ENCODE results near the gene COX7C. TPM values are rescaled to one million over a fixed set of nuclear protein-coding genes. Genes with fewer than 3 reads are reported as not detected.

COX7C gene
- total and polyA plus RNA-seq, 2 experiments from 2014 or later = 842 to 4,717 TPM

- no peaks in the 10 kb centered on the region for H3K27me3 ChIP-seq (ENCODE audit: insufficient read depth)
- H3K4me3 Mint-ChIP-seq = no peak overlapping the region
- H3K79me2 ChIP-seq (replicated peaks; ENCODE audit: insufficient read depth) = peaks cover under 1% of the 10 kb centered on the region; the same call in 1 of the 2 replicates
- no peaks in the 10 kb centered on the region for H4K20me1 ChIP-seq (replicated peaks; ENCODE audit: insufficient read depth)
- H3K27ac Mint-ChIP-seq = no peak overlapping the region
- H3K27me3 Mint-ChIP-seq (ENCODE audit: insufficient read depth, low read depth, poor library complexity) = peaks cover 3% of the 10 kb centered on the region
- peaks cover 30% of the 10 kb centered on the region for H3K36me3 Mint-ChIP-seq (ENCODE audit: low read depth)
- H3K4me3 ChIP-seq = no peak overlapping the region
- ATAC-seq = no peak
- no peak for DNase-seq (ENCODE audit: low spot score)
- H3K4me2 ChIP-seq = no peak overlapping the region
- no peaks in the 10 kb centered on the region for H3K9me2 ChIP-seq (ENCODE audit: insufficient read depth)
- no peaks in the 10 kb centered on the region for H3K9me3 Mint-ChIP-seq
- H3K27ac ChIP-seq (ENCODE audit: low read depth) = no peak overlapping the region
- peaks cover 17% of the 10 kb centered on the region; the same call in 1 of the 2 replicates for H3K36me3 ChIP-seq (ENCODE audit: insufficient read depth)
- peaks cover 10% of the 10 kb centered on the region; the same call in 1 of the 2 replicates for H3F3A ChIP-seq (replicated peaks; ENCODE audit: low read depth)
- no peak overlapping the region for H2AFZ ChIP-seq
- peaks cover 4% of the 10 kb centered on the region; the same call in 1 of the 2 replicates for H3K4me1 ChIP-seq (ENCODE audit: insufficient read depth)
- no peak for TF ChIP-seq NANOG (IDR thresholded peaks at IDR 0.05; ENCODE audit: borderline replicate concordance)
- no peak for TF ChIP-seq CTCF (conservative IDR thresholded peaks at IDR 0.05; ENCODE audit: low read depth in 2 of 2)
- no peak for TF ChIP-seq ZNF462 (CRISPR knock-in tag; IDR thresholded peaks at IDR 0.05)
- no peak for TF ChIP-seq STAT1 (IDR thresholded peaks at IDR 0.05; ENCODE audit: unreplicated experiment)
- TF ChIP-seq CREB1 (CRISPR knock-in tag; IDR thresholded peaks at IDR 0.05; ENCODE audit: low read depth) = no peak
- TF ChIP-seq JUNB (IDR thresholded peaks at IDR 0.05; ENCODE audit: unreplicated experiment) = no peak
- TF ChIP-seq REST (IDR thresholded peaks at IDR 0.05; ENCODE audit: unreplicated experiment) = no peak
- TF ChIP-seq ZNF331 (CRISPR knock-in tag; IDR thresholded peaks at IDR 0.05; ENCODE audit: low read depth) = no peak
- peaks cover 15% of the 10 kb centered on the region for H3K4me1 Mint-ChIP-seq
Observed at GRCh38 chr5:86625148-86625547, 7.4 kb downstream of the COX7C start.
